NCI-H510A treated with DMSO at 0.1 percent for 48 hours (cell line): ENCODE data around the gene GIGYF1.
"Not testable (repeated sequence)": the region's sequence is repeated elsewhere in the genome, so short reads cannot be mapped to it uniquely, and the experiment has no call there.

ENCODE experiments used
- DNase-seq: peaks from one replicate; lab custom pipeline; 2025; lab: John Stamatoyannopoulos, UW

Gene GIGYF1

GRCh38 chr7:100706672-100707311 lies 12.7 kb upstream of the GIGYF1 start:
- DNase-seq: no peak

GRCh38 chr7:100705753-100706671 lies 12.0 kb upstream of the GIGYF1 start, which contains the start of gene POP7:
Gene POP7, plus strand, starts transcription at chr7:100706121. Its CDS starts 710 bp downstream, at chr7:100706831.
- peak; percentile 75 for DNase-seq

- no peak for DNase-seq
Observed at GRCh38 chr7:100705320-100705752, 11.3 kb upstream of the GIGYF1 start.

- DNase-seq: not testable (repeated sequence)
Observed at GRCh38 chr7:100701089-100701488, 7.0 kb upstream of the GIGYF1 start.

GRCh38 chr7:100699018-100699417 lies 5.0 kb upstream of the GIGYF1 start:
- no peak for DNase-seq

- no peak for DNase-seq
Observed at GRCh38 chr7:100696123-100696521, 2.1 kb upstream of the GIGYF1 start.

GRCh38 chr7:100693312-100694097 lies 545 bp downstream of the GIGYF1 start:
- DNase-seq: no peak

GRCh38 chr7:100692578-100692961 lies 1.5 kb downstream of the GIGYF1 start:
- DNase-seq: no peak

- peak; percentile 62 for DNase-seq
Observed at GRCh38 chr7:100691676-100692577, 2.1 kb downstream of the GIGYF1 start.

- DNase-seq: no peak
Observed at GRCh38 chr7:100689230-100690135, 4.6 kb downstream of the GIGYF1 start.

- DNase-seq: no peak
Observed at GRCh38 chr7:100688326-100688860, 5.7 kb downstream of the GIGYF1 start.

- DNase-seq: no peak
Observed at GRCh38 chr7:100687751-100688300, 6.2 kb downstream of the GIGYF1 start.

- no peak for DNase-seq
Observed at GRCh38 chr7:100687261-100687660, 6.8 kb downstream of the GIGYF1 start.

- no peak for DNase-seq
Observed at GRCh38 chr7:100686822-100687211, 7.2 kb downstream of the GIGYF1 start.

GRCh38 chr7:100686201-100686821 lies 7.7 kb downstream of the GIGYF1 start:
- no peak for DNase-seq

- no peak for DNase-seq
Observed at GRCh38 chr7:100685631-100686145, 8.4 kb downstream of the GIGYF1 start.

GRCh38 chr7:100685049-100685605 lies 8.9 kb downstream of the GIGYF1 start:
- DNase-seq: no peak

GRCh38 chr7:100684534-100685042 lies 9.5 kb downstream of the GIGYF1 start:
- no peak for DNase-seq
